Cardiac muscle cell (in vitro differentiated cells and primary cell): ENCODE results near the gene HMGN4. TPM values are rescaled to one million over a fixed set of nuclear protein-coding genes. Genes with fewer than 3 reads are reported as not detected.
A peak's percentile ranks its signal among the peaks of the same experiment; 100 is the strongest.

Experiments
- DNase-seq, 2 donors: peaks; one replicate each; pipeline versions ENCODE4 v3.0.0 to v3.0.0-alpha.2; 2010 to 2017; ENCODE audit warnings: low read depth in 1 of 2, low spot score in 1 of 2
- H3K27ac ChIP-seq: fragments of 200-600 bp; sonication (generic); 2 replicates; pipeline ENCODE4 v1.5.1; 2016
- H3K27me3 ChIP-seq: fragments of 200-600 bp; sonication (generic); 2 replicates; pipeline ENCODE4 v1.6.0; 2016; ENCODE audit warnings: control low read depth
- H3K36me3 ChIP-seq: fragments of 200-600 bp; sonication (generic); 2 replicates; pipeline ENCODE4 v1.5.1; 2016; ENCODE audit warnings: control low read depth
- H3K4me1 ChIP-seq: fragments of 200-600 bp; sonication (generic); 2 replicates; pipeline ENCODE4 v1.8.1; 2017; ENCODE audit warnings: low read depth, mild to moderate bottlenecking, mixed run types
- H3K4me3 ChIP-seq: fragments of 200-600 bp; sonication (generic); 2 replicates; pipeline ENCODE4 v1.5.1; 2016; ENCODE audit warnings: mild to moderate bottlenecking
- H3K9me3 ChIP-seq: fragments of 200-600 bp; sonication (generic); 2 replicates; pipeline ENCODE4 v1.5.1; 2017; ENCODE audit warnings: low read depth, mild to moderate bottlenecking, control low read depth
- polyA plus RNA-seq: library from polyadenylated mRNA; unstranded; fragments of >200 nt; fragmentation: Nextera tagmentation; extraction: Ambion mirVana; gene quantifications from 2 replicates; pipeline ENCODE4 v1.2.1, GENCODE V29; 2016
- total RNA-seq: library from RNA; depleted of rRNA; stranded (reverse); fragments of >200 nt; gene quantifications from 2 replicates; pipeline ENCODE4 v1.2.3, GENCODE V29; 2016
- TF ChIP-seq, protein P1 (sequence below): IDR thresholded peaks from 2 replicates; pipeline ENCODE4 v1.5.1; 2012; ENCODE audit warnings: low read depth, mild to moderate bottlenecking, low read length

The HMGN4 gene
- total and polyA plus RNA-seq, 2 experiments from 2014 or later = 54.7 to 57.1 TPM

DNA sequence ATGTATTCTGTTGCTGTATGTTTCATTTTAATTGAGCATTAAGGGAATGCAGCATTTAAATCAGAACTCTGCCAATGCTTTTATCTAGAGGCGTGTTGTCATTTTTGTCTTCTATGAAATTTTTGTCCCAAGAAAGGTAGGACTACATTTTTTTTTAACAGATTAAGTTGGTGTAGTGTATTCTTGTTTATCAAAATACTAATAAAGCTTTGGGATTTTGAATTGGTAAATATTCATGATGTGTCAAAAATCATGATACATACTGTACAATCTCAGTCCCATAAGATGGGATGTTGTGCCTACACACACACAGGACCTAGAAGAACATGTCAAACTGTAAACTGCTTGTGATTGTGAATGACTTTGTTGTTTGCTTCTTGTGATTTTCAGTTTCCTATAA, 11.2 kb upstream of the HMGN4 start:
- no peaks in the 10 kb centered on the region for H3K36me3 ChIP-seq
- no peak overlapping the region for H3K27ac ChIP-seq
- TF ChIP-seq, protein P1, sequence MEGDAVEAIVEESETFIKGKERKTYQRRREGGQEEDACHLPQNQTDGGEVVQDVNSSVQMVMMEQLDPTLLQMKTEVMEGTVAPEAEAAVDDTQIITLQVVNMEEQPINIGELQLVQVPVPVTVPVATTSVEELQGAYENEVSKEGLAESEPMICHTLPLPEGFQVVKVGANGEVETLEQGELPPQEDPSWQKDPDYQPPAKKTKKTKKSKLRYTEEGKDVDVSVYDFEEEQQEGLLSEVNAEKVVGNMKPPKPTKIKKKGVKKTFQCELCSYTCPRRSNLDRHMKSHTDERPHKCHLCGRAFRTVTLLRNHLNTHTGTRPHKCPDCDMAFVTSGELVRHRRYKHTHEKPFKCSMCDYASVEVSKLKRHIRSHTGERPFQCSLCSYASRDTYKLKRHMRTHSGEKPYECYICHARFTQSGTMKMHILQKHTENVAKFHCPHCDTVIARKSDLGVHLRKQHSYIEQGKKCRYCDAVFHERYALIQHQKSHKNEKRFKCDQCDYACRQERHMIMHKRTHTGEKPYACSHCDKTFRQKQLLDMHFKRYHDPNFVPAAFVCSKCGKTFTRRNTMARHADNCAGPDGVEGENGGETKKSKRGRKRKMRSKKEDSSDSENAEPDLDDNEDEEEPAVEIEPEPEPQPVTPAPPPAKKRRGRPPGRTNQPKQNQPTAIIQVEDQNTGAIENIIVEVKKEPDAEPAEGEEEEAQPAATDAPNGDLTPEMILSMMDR = no peak
- H3K4me3 ChIP-seq = no peak overlapping the region
- no peaks in the 10 kb centered on the region for H3K9me3 ChIP-seq
- no peaks in the 10 kb centered on the region for H3K27me3 ChIP-seq
- DNase-seq = no peak
- H3K4me1 ChIP-seq = no peaks in the 10 kb centered on the region

DNA sequence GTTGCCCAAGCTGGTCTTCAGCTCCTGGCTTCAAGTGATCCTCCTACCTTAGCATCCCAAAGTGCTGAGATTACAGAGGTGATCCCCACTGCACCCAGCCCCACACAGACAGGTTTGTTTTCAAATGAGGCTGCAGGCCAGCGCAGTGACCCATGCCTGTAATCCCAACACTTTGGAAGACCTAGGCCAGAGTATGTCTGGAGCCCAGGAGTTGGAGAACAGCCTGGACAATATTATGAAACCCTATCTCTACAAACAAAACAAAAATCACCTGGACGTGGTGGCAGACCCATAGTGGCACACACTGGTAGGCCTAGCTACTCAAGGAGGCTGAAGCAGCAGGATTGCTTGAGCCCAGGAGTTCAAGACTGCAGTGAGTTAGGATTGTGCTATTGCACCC, 8.0 kb upstream of the HMGN4 start:
- TF ChIP-seq, protein P1 = no peak
- Histone ChIP-seq H3K27ac (no peak overlapping the region), H3K9me3 (no peaks in the 10 kb centered on the region), H3K36me3 (no peaks in the 10 kb centered on the region), H3K4me1 (peaks cover 5% of the 10 kb centered on the region), H3K4me3 (no peak overlapping the region), H3K27me3 (no peaks in the 10 kb centered on the region)
- DNase-seq = no peak

DNA sequence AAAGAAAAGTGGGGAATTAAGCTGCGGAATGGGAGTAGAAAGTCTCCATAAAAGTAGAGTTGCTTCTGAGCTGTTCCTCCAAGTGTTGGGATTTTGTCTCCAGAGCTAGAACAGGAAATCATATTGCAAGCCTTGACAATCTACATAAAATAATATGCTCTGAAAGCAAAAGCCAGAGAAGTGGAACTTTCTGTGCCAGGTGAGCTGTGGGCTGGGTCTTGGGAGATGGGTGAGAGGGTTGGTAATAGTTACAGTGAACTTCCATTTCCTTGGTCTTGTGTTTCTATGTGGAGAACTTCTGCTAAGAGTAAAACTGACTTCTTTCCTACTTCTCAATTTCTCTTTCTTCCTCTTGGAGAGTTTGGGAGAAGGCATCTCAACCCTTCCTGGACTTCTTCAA, 6.3 kb upstream of the HMGN4 start:
- Histone ChIP-seq H3K4me3 (no peak overlapping the region), H3K4me1 (peaks cover 12% of the 10 kb centered on the region), H3K9me3 (no peaks in the 10 kb centered on the region), H3K27me3 (no peaks in the 10 kb centered on the region), H3K36me3 (no peaks in the 10 kb centered on the region), H3K27ac (no peak overlapping the region)
- TF ChIP-seq, protein P1 = no peak
- DNase-seq = no peak

DNA sequence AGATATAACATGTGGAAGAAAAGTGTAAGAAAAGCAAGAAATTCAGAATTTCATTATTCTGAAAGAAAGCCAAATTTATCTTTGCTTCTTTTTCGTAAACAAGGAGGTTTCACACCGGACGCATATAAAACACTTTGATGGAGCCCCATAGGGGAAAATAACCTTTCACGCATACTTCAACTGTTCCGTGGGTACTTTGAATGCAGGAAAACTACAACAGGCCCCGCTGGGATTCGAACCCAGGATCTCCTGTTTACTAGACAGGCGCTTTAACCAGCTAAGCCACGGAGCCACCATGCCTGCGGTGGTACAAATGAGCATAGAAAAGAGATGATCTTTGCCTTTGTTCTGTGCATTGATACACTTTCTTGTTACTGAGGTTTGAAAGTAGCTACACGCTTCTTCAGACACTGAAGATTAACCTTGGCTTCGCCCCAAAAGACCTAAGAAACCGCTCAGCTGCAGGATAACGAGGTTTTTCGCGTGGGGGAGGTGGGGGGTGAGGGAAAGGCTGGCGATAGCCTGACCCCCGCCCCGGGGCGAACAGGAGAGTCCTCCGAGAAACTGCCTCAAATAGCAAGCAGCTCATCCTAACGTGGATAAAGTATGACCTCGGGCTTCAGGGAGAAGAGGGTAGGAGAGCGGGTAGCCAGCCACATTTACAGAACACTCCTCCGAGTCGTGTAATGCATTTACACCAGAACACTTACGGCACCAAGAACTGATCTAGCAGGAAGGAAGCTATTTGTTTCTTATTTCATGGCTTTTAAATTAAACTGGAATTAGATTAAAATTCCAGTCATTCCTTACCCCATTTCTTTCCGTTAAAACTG, 5.3 kb upstream of the HMGN4 start:
- H3K27me3 ChIP-seq = no peaks in the 10 kb centered on the region
- DNase-seq = peak; percentile 85 to 92
- no peaks in the 10 kb centered on the region for H3K9me3 ChIP-seq
- H3K4me3 ChIP-seq = peak overlapping the region; percentile 66
- TF ChIP-seq, protein P1 = no peak
- peak overlapping the region; percentile 72 for H3K27ac ChIP-seq
- H3K4me1 ChIP-seq = peaks cover 12% of the 10 kb centered on the region
- no peaks in the 10 kb centered on the region for H3K36me3 ChIP-seq

DNA sequence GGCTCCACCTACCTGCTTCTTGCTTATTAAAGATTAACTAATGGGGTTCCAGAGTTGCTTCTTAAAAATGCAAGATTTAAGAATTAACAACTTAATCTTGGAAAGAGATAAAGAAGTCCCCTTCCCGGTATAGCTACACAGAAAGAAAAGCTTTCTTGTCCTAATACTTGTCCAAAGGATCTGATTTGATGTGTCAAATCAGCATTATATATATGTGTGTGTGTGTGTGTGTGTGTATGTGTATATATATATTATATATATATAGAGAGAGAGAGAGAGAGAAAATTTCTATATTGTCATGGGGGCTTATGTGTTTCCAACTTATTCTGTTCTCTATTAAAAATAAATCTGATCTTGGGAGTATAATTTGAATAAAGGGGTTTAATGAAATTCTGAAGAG, 4.6 kb upstream of the HMGN4 start:
- Histone ChIP-seq H3K4me1 (peaks cover 12% of the 10 kb centered on the region), H3K27ac (peak overlapping the region; percentile 72)
- TF ChIP-seq, protein P1 = no peak

More for the DNA sequence above, 4.6 kb upstream of the HMGN4 start:
- H3K9me3 ChIP-seq = no peaks in the 10 kb centered on the region
- DNase-seq = no peak
- H3K36me3 ChIP-seq = no peaks in the 10 kb centered on the region
- H3K27me3 ChIP-seq = no peaks in the 10 kb centered on the region
- peak overlapping the region; percentile 66 for H3K4me3 ChIP-seq
